GM18498 (cell line): Measurements from ENCODE around the gene GABRG3.

Source experiments
- ATAC-seq: cut with Tn5 transposase; IDR thresholded peaks from one replicate; pipeline ENCODE4 v1.9.1; 2021; ENCODE audit warnings: mild to moderate bottlenecking, moderate library complexity; ENCODE audit not compliant: unreplicated experiment

Gene GABRG3

DNA sequence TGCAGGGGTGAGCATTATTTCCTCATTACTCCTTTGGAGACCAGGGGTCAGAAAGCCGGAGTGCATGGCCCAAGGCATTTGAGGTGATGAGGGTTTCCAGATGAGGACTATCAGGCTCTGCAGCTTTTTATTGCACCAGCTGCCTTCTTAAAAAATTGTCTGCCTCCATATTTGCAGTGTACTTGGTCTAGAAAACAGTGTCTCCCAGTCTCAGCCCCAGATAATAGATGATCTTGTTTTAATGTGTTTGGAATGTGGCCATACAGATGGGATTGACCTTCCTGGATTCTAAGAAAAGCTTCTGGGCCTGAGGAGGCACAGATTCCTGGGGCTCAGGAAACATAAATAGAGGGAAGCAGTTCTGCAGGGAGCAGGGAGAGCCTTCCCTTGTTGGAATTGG lies 123.3 kb downstream of the GABRG3 start:
- no peak for ATAC-seq

- no peak for ATAC-seq
Measured at GRCh38 chr15:27095886-27096624, 125.1 kb downstream of the GABRG3 start.

DNA sequence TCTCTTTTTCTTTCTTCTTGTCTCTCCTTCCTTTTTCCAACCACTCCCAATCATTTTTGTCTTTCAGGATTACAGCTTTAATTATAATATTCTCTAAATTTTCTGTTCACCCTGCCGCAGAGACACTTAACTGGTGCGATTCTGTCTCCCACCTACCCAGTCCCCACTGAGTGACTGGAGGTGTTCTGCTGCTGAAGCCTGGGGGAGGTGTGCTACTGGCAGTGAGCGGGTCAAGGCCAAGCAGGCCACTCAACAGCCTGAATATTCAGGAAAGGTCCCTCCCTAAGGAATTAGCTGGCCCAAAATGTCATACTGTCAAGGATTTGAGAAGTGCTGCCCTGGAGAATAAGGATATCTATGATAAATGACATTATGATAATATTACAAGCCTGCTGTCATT lies 126.5 kb downstream of the GABRG3 start:
- ATAC-seq, result no peak

DNA sequence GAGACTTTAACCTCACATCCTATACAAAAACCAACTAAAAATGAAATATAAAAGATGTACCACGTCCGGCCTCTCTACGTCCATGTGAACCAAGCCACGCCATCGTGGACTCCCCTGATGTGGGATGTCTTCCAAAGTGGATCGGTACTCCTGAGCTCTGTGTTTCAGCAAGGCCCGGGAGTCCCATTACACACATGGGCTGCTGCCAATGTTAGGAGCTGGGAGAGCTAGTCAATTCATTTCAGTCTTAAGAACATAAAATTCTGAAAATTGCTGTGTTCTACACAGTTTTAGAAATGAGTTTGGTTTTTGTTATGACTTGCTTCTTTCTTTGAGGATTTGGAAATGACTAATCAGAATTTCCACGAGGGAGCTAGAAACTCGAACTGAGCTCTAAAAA lies 131.0 kb downstream of the GABRG3 start:
- ATAC-seq, result no peak

DNA sequence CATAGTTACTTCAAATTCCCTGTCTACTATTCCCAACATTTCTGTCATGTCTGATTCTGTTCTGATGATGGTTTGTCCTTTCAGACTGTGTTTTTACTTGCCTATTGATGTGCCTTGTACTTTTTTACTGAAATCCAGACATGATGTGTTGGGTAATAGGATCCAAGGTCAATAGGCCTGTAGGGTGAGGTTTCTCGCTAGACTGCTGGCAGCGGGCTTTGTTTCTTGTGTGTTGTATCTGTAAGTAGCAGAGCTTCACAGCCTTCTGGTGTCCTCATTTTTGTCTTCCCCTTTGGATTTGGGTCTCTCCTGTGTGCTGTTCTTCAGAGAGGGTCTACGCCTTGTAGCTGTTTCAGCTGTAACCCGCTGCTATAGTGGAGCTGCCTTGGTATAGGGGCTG lies 140.3 kb downstream of the GABRG3 start:
- no peak for ATAC-seq

- no peak for ATAC-seq
Measured at GRCh38 chr15:27114473-27114872, 143.5 kb downstream of the GABRG3 start.

- no peak for ATAC-seq
Measured at GRCh38 chr15:27119695-27120266, 148.8 kb downstream of the GABRG3 start.

DNA sequence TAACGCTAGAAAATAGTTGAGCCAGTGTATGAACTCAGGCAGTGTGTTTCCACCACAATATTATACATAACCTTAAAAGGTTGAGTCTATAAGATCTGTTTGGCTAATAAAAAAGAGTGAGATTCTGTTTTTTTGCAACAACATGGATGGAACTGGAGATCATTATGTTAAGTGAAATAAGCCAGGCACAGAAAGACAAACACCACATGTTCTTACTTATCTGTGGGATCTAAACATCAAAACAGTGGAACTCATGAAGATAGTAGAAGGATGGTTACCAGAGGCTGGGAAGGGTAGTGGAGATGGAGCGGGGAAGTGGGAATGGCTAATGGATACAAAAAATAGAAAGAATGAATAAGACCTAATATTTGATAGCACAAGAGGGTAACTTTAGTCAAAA lies 150.7 kb downstream of the GABRG3 start:
- ATAC-seq, result no peak

DNA sequence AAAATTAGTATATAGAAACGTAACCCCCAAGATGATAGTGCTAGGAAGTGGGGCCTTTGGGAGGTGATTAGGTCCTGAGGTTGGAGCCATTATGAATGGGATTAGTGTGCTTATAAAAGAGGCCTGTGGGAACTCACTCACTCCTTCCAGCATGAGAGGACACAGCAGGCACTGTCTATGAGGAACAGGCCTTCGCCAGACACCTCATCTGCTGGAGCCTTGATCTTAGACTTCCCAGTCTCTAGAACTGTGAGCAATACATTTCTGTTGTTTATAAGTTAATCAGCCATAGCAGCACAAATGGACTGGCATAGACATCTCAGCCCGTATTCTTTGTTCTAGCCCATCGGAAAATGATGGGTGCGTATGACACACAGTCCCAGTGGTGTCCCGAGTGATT lies 152.3 kb downstream of the GABRG3 start:
- no peak for ATAC-seq

DNA sequence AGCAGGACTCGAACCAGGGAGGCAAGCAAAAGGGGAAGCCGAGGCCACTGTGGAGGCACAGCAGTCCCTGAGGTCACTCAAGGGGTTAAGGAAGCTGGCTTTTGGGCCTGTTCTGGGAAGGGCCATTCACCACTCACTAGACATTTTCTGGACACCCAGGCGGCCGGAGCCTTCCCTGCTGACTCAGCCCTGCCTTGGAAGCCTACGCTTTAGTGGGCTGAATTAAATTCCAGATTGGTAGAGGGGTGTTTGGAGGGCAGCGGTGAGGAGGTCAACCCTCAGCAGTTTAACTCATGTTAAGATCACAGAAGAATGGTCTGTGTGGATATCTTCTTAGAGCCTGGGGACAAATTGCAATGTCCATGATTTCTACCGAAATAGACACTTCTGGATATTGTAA lies 152.8 kb downstream of the GABRG3 start:
- ATAC-seq, result no peak

GRCh38 chr15:27124287-27124871 lies 153.4 kb downstream of the GABRG3 start:
- ATAC-seq, result no peak

GRCh38 chr15:27125185-27125584 lies 154.2 kb downstream of the GABRG3 start:
- no peak for ATAC-seq

DNA sequence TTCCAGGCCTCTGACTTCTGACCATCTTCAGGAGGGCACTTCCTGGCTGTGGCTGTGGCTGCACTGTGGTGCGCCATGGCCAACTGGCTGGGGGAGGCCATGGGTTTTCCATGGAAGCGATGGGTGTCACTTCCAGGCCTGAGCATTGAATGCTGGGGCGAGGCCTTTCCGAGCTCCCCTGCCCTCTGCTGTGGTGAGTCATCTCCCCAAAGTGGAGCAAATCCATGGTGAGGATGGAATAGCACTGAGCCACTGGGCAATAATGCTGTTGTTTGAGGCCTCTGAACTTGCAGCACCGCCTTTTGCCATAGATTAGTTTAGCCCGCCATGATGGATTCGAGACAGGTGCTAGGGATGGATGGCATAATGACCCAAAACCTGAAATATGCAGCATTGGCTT lies 155.5 kb downstream of the GABRG3 start:
- ATAC-seq, result no peak

DNA sequence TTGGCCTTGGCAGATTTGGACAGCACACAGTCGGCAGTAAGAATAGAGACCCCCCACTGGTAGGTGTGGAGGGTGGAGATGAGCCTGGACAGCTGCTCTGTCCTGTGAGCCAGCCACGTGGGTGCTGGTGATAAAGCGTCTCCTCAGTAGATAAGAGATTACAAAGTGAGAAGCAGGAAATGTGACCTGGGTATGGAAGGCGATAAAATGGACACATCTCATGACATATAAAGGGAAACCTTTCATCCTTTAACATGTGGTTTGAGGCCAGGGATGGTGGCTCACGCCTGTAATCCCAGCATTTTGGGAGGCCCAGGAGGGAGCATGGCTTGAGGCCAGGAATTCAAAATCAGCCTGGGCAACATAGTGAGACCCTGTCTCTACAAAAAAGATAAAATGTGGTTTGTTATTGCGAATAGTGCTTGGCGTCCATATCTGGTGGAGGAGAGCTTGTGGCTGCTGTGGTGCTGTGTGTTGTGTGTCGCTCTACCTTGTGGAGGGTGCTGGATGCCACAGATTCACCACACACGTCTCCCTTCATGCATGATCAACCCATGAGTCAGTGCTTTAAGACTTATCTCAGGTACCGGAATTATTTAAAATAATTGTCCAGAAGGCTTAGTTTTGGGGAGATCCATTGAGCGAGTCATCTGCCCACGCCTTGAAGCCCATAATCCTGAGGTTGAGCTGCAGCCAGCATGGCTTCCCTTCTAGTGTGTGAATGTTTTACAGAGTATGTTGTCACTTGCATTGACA lies 157.0 kb downstream of the GABRG3 start:
- no peak for ATAC-seq

DNA sequence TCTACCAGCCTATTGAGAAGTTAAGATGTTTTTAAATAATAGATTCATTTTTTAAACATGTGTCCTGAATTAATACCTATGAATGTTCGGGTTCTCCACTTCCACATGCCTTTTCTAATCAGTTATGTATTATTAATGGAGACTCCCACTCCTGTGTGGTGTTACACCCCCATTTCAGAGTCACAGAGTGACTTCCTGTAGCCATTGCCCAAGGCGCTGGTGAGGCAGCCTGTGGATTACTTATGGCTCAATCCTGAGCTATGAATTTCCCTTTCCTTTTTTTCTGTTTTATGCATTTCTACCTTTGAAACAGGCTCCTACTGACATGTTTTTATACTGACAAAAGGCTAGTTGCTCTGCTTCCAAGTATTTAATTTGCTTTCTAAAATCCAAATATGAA lies 162.3 kb downstream of the GABRG3 start:
- ATAC-seq, result no peak

DNA sequence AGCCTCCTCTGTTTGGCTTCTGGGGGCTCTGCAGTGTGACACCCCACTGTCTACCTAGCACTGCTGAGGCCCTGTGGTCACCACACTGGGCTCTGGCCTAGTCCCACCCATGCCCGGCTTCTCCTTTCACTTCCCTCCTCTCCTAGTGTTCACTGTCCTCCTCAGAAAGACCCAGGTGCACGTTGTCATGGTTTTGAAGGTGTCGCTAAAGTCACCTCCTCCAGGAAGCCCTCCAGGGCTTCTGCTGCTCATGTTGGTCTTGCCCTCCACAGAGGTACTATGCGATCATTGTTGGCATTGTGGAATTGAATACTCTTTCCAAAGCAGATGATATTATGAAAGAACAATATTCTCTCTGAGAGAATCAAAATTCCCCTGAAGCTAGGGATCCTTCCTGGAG lies 163.5 kb downstream of the GABRG3 start:
- no peak for ATAC-seq

GRCh38 chr15:27135151-27135550 lies 164.2 kb downstream of the GABRG3 start:
- no peak for ATAC-seq

DNA sequence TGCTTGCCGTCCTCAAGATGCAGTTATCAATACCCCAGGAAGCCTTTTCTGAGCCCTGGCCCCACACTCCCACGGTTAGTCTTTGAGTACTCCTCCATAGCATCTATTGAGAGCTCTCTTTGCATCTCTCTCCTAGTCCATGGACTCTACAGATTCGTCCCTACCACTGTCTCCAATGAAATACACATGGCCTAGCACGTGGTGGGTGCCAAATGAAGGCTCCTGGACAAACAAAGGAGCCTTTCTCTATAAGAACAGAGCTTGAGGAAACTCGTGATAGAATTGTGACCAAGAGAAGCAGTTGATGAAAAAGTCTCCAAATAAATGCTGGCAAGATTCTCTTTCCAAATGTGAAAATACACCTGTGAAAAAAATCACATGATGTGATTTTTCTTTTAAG lies 166.1 kb downstream of the GABRG3 start:
- ATAC-seq, result no peak

GRCh38 chr15:27165590-27165989 lies 194.6 kb downstream of the GABRG3 start:
- ATAC-seq, result no peak

DNA sequence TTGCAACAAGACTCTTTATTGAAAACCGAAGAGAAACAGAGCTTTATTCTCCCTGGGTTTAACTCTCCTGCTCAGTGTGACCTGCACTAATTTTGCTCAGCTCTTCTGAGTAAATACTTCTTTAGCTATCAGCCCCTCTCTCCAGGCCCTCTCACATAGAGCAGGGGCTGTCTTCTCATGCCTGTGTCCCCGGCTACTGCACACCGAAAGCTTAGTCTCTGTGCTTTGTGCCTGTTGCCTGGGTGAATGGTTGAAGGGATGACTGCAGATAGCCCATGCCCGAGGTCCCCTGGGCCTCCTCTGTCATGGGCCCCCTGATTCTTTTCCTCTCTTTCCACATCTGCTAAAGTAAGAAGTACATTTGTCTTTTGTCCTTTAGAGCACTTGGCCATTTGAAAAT lies 195.9 kb downstream of the GABRG3 start:
- no peak for ATAC-seq

- no peak for ATAC-seq
Measured at GRCh38 chr15:27167738-27168137, 196.8 kb downstream of the GABRG3 start.

- ATAC-seq, result no peak
Measured at GRCh38 chr15:27170851-27171250, 199.9 kb downstream of the GABRG3 start.
